ENCODE data around the gene PLCL1.

PLCL1 gene

GRCh38 chr2:197964720-197965119 lies 160.3 kb downstream of the PLCL1 start:
- TF ChIP-seq SIN3A (IDR thresholded peaks at IDR 0.05; ENCODE audit: borderline replicate concordance, insufficient read depth, low read length) = no peak
- TF ChIP-seq REST (IDR thresholded peaks at IDR 0.05; ENCODE audit: insufficient read depth in 1 of 2, low read depth in 2 of 2, low read length in 2 of 2) = no peak
- no peak for TF ChIP-seq POLR2AphosphoS5 (IDR thresholded peaks at IDR 0.05; ENCODE audit: low read depth, low read length)
- no peak for TF ChIP-seq FOXP2 (optimal IDR thresholded peaks at IDR 0.05; ENCODE audit: borderline replicate concordance, extremely low read depth, extremely low read length, insufficient read depth)
- no peak for TF ChIP-seq TAF1 (IDR thresholded peaks at IDR 0.05; ENCODE audit: borderline replicate concordance, insufficient read depth, low read length)

GRCh38 chr2:197965756-197966155 lies 161.4 kb downstream of the PLCL1 start:
- TF ChIP-seq REST (IDR thresholded peaks at IDR 0.05; ENCODE audit: insufficient read depth in 1 of 2, low read depth in 2 of 2, low read length in 2 of 2) = no peak
- no peak for TF ChIP-seq POLR2AphosphoS5 (IDR thresholded peaks at IDR 0.05; ENCODE audit: low read depth, low read length)
- TF ChIP-seq SIN3A (IDR thresholded peaks at IDR 0.05; ENCODE audit: borderline replicate concordance, insufficient read depth, low read length) = no peak
- no peak for TF ChIP-seq TAF1 (IDR thresholded peaks at IDR 0.05; ENCODE audit: borderline replicate concordance, insufficient read depth, low read length)
- no peak for TF ChIP-seq FOXP2 (optimal IDR thresholded peaks at IDR 0.05; ENCODE audit: borderline replicate concordance, extremely low read depth, extremely low read length, insufficient read depth)

GRCh38 chr2:197969391-197969893 lies 165.0 kb downstream of the PLCL1 start:
- TF ChIP-seq POLR2AphosphoS5 (IDR thresholded peaks at IDR 0.05; ENCODE audit: low read depth, low read length) (no peak), SIN3A (IDR thresholded peaks at IDR 0.05; ENCODE audit: borderline replicate concordance, insufficient read depth, low read length) (no peak), REST (IDR thresholded peaks at IDR 0.05; ENCODE audit: insufficient read depth in 1 of 2, low read depth in 2 of 2, low read length in 2 of 2) (no peak), TAF1 (IDR thresholded peaks at IDR 0.05; ENCODE audit: borderline replicate concordance, insufficient read depth, low read length) (no peak), FOXP2 (optimal IDR thresholded peaks at IDR 0.05; ENCODE audit: borderline replicate concordance, extremely low read depth, extremely low read length, insufficient read depth) (no peak)

- TF ChIP-seq FOXP2 (optimal IDR thresholded peaks at IDR 0.05; ENCODE audit: borderline replicate concordance, extremely low read depth, extremely low read length, insufficient read depth) (no peak), TAF1 (IDR thresholded peaks at IDR 0.05; ENCODE audit: borderline replicate concordance, insufficient read depth, low read length) (no peak), SIN3A (IDR thresholded peaks at IDR 0.05; ENCODE audit: borderline replicate concordance, insufficient read depth, low read length) (no peak), REST (IDR thresholded peaks at IDR 0.05; ENCODE audit: insufficient read depth in 1 of 2, low read depth in 2 of 2, low read length in 2 of 2) (no peak), POLR2AphosphoS5 (IDR thresholded peaks at IDR 0.05; ENCODE audit: low read depth, low read length) (no peak)
These were observed 167.7 kb downstream of the PLCL1 start for GRCh38 chr2:197972061-197972460.

GRCh38 chr2:197972587-197972986 lies 168.2 kb downstream of the PLCL1 start:
- TF ChIP-seq SIN3A (IDR thresholded peaks at IDR 0.05; ENCODE audit: borderline replicate concordance, insufficient read depth, low read length) (no peak), POLR2AphosphoS5 (IDR thresholded peaks at IDR 0.05; ENCODE audit: low read depth, low read length) (no peak), TAF1 (IDR thresholded peaks at IDR 0.05; ENCODE audit: borderline replicate concordance, insufficient read depth, low read length) (no peak), REST (IDR thresholded peaks at IDR 0.05; ENCODE audit: insufficient read depth in 1 of 2, low read depth in 2 of 2, low read length in 2 of 2) (no peak), FOXP2 (optimal IDR thresholded peaks at IDR 0.05; ENCODE audit: borderline replicate concordance, extremely low read depth, extremely low read length, insufficient read depth) (no peak)

All from PFSK-1 (cell line).